Omental fat pad (tissue), 4 donors: ENCODE measurements around the gene YJEFN3. TPM values are rescaled to one million over a fixed set of nuclear protein-coding genes. Genes with fewer than 3 reads are reported as not detected.

Source experiments
- ATAC-seq: fragments of 150-250 bp; one replicate; pipeline ENCODE4 v1.9.1; 2016; ENCODE audit warnings: mild to moderate bottlenecking, moderate library complexity; ENCODE audit not compliant: low FRiP score
- DNase-seq: peaks from one replicate; pipeline ENCODE4 v3.0.0-alpha.2; 2019; ENCODE audit warnings: low spot score
- total RNA-seq, 4 donors: library from RNA; depleted of rRNA; stranded (reverse); fragments of >200 nt; gene quantifications; one replicate each; pipeline ENCODE4 v1.1.0, GENCODE V29; 2016
- TF ChIP-seq, protein P1 (sequence below), 3 donors: fragments of 450-650 bp; IDR thresholded peaks; one replicate each; pipeline ENCODE4 v1.5.1; 2016 to 2017; ENCODE audit warnings: antibody characterized with exemption in 3 of 3, mild to moderate bottlenecking in 3 of 3, moderate library complexity in 2 of 3

The YJEFN3 gene
- total RNA-seq, 4 donors from 2014 or later, result 0.75 to 1.1 (median 0.90) TPM

DNA sequence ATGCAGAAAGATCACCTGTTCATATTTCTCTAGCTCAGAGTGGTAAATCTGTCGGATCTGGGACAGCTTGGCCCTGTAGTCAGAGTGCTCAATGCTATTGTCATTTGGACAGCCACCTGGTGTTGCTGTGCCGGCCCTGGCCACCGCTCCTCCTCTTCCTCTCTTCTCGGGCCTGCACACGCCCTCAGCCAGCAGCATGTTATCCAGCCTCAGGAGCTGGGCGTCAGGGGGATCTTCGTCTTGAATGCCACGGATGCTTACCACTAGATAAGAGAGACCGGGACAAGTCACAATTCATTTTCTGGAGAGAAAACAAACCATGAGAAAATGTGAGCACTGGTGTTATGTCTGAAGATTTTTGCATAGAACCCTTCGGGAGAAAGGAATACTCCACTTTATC, 41.9 kb downstream of the YJEFN3 start:
- ATAC-seq, result no peak
- no peak for DNase-seq
- TF ChIP-seq, protein P1, sequence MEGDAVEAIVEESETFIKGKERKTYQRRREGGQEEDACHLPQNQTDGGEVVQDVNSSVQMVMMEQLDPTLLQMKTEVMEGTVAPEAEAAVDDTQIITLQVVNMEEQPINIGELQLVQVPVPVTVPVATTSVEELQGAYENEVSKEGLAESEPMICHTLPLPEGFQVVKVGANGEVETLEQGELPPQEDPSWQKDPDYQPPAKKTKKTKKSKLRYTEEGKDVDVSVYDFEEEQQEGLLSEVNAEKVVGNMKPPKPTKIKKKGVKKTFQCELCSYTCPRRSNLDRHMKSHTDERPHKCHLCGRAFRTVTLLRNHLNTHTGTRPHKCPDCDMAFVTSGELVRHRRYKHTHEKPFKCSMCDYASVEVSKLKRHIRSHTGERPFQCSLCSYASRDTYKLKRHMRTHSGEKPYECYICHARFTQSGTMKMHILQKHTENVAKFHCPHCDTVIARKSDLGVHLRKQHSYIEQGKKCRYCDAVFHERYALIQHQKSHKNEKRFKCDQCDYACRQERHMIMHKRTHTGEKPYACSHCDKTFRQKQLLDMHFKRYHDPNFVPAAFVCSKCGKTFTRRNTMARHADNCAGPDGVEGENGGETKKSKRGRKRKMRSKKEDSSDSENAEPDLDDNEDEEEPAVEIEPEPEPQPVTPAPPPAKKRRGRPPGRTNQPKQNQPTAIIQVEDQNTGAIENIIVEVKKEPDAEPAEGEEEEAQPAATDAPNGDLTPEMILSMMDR (IDR thresholded peaks at IDR 0.05), result no peak

DNA sequence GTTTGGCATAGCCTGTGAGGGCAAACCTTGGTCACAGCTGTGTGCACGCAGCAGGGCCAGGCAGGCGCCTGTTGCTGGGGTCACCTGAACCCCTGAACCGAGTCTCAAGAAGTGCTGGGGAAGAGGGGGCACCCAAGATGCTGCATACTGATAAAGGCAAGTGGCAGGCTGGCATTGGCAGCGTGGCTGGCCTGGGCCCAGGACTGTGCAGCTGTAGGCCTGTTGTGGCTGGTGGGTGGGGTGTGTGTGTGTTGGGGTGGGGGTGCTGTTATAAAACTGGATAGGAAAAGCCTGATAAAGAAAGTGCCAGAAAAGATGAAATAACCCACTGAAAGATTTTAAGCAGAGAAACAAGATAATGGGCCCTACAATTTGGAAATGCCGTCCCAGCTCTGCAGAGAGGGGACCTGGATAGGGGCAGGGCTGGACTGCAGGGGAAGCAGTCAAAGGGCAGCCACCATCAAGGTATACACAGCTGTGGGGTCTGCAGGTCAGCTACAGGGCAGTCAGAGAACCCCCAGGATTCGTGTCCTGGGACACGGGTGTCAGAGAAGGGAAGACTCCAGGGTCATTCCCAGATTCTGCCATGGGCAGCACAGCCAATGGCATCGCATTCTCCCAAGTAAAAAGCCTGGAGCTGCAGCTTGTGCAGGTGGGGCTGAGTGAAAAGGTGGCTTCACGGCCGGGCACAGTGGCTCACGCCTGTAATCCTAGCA, 42.5 kb downstream of the YJEFN3 start:
- ATAC-seq, result no peak
- TF ChIP-seq, protein P1 (IDR thresholded peaks at IDR 0.05), result no peak
- DNase-seq, result no peak

DNA sequence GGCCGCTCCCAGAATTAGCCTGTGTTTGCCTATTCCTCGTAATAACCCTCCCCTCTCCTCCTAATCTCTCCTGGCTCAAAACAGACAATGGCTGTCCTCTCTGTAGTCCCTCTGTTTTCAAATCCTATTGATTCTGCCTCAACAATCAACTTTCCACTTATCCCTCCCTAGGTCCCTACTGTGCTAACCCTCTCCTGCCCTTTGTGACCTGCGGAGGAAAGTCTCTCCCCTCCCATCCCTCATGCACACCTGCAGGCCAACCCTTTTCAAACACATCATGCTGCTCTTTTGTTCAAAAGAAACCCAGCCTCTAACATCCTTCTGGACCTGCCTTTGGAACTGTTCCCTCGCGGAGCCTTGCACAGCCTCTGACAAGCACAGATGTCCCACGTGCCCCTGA, 46.7 kb downstream of the YJEFN3 start:
- ATAC-seq (no peak), DNase-seq (no peak)
- TF ChIP-seq, protein P1 (IDR thresholded peaks at IDR 0.05), result no peak

DNA sequence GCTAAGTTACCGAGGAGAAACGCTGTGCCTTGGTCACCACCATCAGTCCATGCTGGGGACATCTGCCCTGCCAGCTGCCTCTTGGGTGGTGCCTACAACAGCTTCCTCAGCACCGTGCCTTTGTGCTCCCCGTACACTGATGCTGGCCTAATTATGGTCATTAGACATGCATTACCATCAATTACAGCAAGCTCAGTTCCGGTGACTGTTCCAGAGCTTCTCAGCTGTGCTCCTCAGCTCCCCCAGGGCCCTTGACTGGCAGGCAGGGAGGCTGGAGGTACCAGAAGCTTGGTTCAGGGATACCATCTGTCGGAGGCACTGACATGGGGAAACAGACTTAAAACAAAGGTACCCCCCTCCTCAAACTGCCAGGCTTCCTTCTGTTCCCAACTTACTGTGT, 49.5 kb downstream of the YJEFN3 start:
- ATAC-seq, result no peak
- DNase-seq, result no peak
- TF ChIP-seq, protein P1 (IDR thresholded peaks at IDR 0.05), result no peak

DNA sequence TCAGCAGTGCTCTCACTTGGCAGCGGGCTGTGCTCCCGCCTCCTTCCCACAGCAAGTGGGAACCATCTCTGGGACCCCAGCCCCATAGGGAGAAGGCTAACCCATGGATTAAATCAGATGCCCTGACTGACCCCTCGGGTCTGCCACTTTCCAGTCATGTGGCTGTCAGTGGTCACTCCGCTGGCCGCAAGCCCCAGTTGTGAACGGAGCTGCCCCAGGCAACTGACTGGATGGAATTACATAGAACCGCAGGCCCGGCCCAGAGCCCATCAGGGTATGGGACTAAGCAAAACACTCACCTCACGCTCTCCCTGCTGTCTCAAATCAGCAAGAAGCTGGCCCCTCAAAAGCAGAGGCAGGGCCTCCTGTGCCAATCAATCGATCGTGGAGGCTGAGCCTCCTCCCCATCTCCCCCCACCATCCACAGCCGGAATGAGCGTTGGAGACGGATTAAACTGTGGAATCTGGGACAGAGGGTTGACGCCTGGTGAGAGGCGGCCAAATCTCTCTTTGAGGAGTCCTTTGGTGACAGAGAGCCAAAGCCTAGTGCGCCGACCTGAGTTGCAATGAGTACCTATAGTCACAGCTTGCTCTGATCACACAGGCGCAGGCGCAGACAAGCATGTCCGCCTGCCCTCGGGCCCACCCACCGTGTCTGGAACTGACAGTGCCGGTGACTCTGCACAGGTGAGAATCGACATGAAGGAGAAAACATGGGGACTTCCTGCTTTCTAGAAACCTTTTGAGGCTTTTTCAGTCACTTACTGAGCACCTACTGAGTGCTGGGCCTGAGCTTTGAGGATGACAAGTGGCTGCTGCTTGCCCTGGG, 51.0 kb downstream of the YJEFN3 start:
- DNase-seq (no peak), ATAC-seq (no peak)
- TF ChIP-seq, protein P1 (IDR thresholded peaks at IDR 0.05), result no peak

DNA sequence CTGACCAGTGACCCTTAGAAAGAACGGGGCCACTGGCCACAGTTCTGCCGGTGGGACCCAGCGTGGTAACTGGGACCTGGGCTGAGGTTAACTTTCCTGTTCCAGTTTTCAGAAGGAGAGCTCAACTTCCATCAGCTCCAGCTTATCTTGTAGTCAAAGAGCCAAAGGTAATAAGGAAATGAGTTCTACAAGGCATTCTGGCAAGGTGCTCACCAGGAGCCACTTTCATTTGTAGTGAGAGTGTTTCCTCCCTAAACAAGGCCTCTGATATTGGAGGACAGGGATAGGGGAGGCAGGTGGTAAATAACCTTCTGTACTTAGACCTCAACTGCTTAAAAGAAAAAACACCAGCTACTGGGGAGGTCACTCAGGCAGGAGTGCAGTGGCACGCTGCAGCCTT, 51.7 kb downstream of the YJEFN3 start:
- ATAC-seq, result no peak
- TF ChIP-seq, protein P1 (IDR thresholded peaks at IDR 0.05), result no peak
- DNase-seq, result no peak
